Neuron (in vitro differentiated cells): ENCODE data around the gene SUPT7L.

Experiments used
- H2AFZ ChIP-seq: one replicate; pipeline ENCODE4 v1.6.1; 2013; ENCODE audit warnings: low read depth, mild to moderate bottlenecking, inconsistent platforms, low read length, moderate library complexity
- H3K27me3 ChIP-seq: one replicate; pipeline ENCODE4 v1.6.1; 2013; ENCODE audit warnings: low read length; ENCODE audit not compliant: insufficient read depth
- H3K36me3 ChIP-seq: one replicate; pipeline ENCODE4 v1.6.1; 2013; ENCODE audit warnings: low read length; ENCODE audit not compliant: insufficient read depth
- H3K4me1 ChIP-seq: one replicate; pipeline ENCODE4 v1.6.1; 2013; ENCODE audit warnings: low read length; ENCODE audit not compliant: insufficient read depth
- H3K4me3 ChIP-seq: 2 replicates; pipeline ENCODE4 v1.5.1; 2013; ENCODE audit warnings: mild to moderate bottlenecking, low read length, moderate library complexity
- H3K9me3 ChIP-seq: one replicate; pipeline ENCODE4 v1.6.1; 2013; ENCODE audit warnings: low read length

Gene SUPT7L

GRCh38 chr2:27680571-27680970 lies 17.2 kb upstream of the SUPT7L start:
- no peaks in the 10 kb centered on the region for H3K9me3 ChIP-seq
- no peak overlapping the region for H2AFZ ChIP-seq
- H3K27me3 ChIP-seq, result no peaks in the 10 kb centered on the region
- H3K4me3 ChIP-seq, result no peak overlapping the region
- H3K36me3 ChIP-seq, result peaks cover 54% of the 10 kb centered on the region
- H3K4me1 ChIP-seq, result no peaks in the 10 kb centered on the region

GRCh38 chr2:27672723-27673486 lies 9.5 kb upstream of the SUPT7L start:
- Histone ChIP-seq H3K4me1 (no peaks in the 10 kb centered on the region), H2AFZ (no peak overlapping the region), H3K36me3 (peaks cover 67% of the 10 kb centered on the region), H3K27me3 (no peaks in the 10 kb centered on the region), H3K4me3 (no peak overlapping the region), H3K9me3 (no peaks in the 10 kb centered on the region)

GRCh38 chr2:27671235-27671634 lies 7.8 kb upstream of the SUPT7L start:
- H3K4me3 ChIP-seq, result no peak overlapping the region
- peaks cover 60% of the 10 kb centered on the region for H3K36me3 ChIP-seq
- H3K4me1 ChIP-seq, result no peaks in the 10 kb centered on the region
- no peak overlapping the region for H2AFZ ChIP-seq
- no peaks in the 10 kb centered on the region for H3K9me3 ChIP-seq
- H3K27me3 ChIP-seq, result no peaks in the 10 kb centered on the region

GRCh38 chr2:27667446-27667845 lies 4.0 kb upstream of the SUPT7L start:
- Histone ChIP-seq H2AFZ (no peak overlapping the region), H3K27me3 (no peaks in the 10 kb centered on the region), H3K9me3 (no peaks in the 10 kb centered on the region), H3K36me3 (peaks cover 37% of the 10 kb centered on the region), H3K4me1 (peaks cover 14% of the 10 kb centered on the region), H3K4me3 (no peak overlapping the region)

- H3K36me3 ChIP-seq, result peaks cover 43% of the 10 kb centered on the region
- peak overlapping the region; percentile 62 for H3K4me3 ChIP-seq
Observed at GRCh38 chr2:27664622-27665363, 1.4 kb upstream of the SUPT7L start.

GRCh38 chr2:27664154-27664574 lies 750 bp upstream of the SUPT7L start:
- Histone ChIP-seq H3K4me3 (peak overlapping the region; percentile 62), H2AFZ (peak overlapping the region; percentile 76), H3K4me1 (peaks cover 20% of the 10 kb centered on the region), H3K36me3 (peaks cover 46% of the 10 kb centered on the region), H3K27me3 (no peaks in the 10 kb centered on the region), H3K9me3 (no peaks in the 10 kb centered on the region)

More at GRCh38 chr2:27664622-27665363, 1.4 kb upstream of the SUPT7L start:
- peaks cover 20% of the 10 kb centered on the region for H3K4me1 ChIP-seq
- H3K9me3 ChIP-seq, result no peaks in the 10 kb centered on the region
- H2AFZ ChIP-seq, result no peak overlapping the region
- no peaks in the 10 kb centered on the region for H3K27me3 ChIP-seq

GRCh38 chr2:27661371-27661770 lies 2.0 kb downstream of the SUPT7L start:
- H3K9me3 ChIP-seq, result no peaks in the 10 kb centered on the region
- H3K4me3 ChIP-seq, result no peak overlapping the region
- no peaks in the 10 kb centered on the region for H3K27me3 ChIP-seq
- peaks cover 20% of the 10 kb centered on the region for H3K4me1 ChIP-seq
- peaks cover 50% of the 10 kb centered on the region for H3K36me3 ChIP-seq
- no peak overlapping the region for H2AFZ ChIP-seq

GRCh38 chr2:27655155-27655951 lies 8.1 kb downstream of the SUPT7L start:
- H3K36me3 ChIP-seq, result peaks cover 88% of the 10 kb centered on the region
- H3K9me3 ChIP-seq, result no peaks in the 10 kb centered on the region
- H3K27me3 ChIP-seq, result no peaks in the 10 kb centered on the region
- H3K4me1 ChIP-seq, result no peaks in the 10 kb centered on the region
- no peak overlapping the region for H2AFZ ChIP-seq
- no peak overlapping the region for H3K4me3 ChIP-seq

- Histone ChIP-seq H3K4me1 (no peaks in the 10 kb centered on the region), H3K27me3 (no peaks in the 10 kb centered on the region), H3K9me3 (no peaks in the 10 kb centered on the region), H3K36me3 (peaks cover 89% of the 10 kb centered on the region), H3K4me3 (no peak overlapping the region), H2AFZ (no peak overlapping the region)
Observed at GRCh38 chr2:27653397-27653796, 10.0 kb downstream of the SUPT7L start.

GRCh38 chr2:27652790-27653189 lies 10.6 kb downstream of the SUPT7L start:
- H3K36me3 ChIP-seq, result peaks cover 94% of the 10 kb centered on the region
- no peaks in the 10 kb centered on the region for H3K27me3 ChIP-seq
- H3K4me1 ChIP-seq, result no peaks in the 10 kb centered on the region

GRCh38 chr2:27652341-27652740 lies 11.1 kb downstream of the SUPT7L start:
- peaks cover 94% of the 10 kb centered on the region for H3K36me3 ChIP-seq
- no peak overlapping the region for H3K4me3 ChIP-seq
- no peaks in the 10 kb centered on the region for H3K9me3 ChIP-seq
- no peaks in the 10 kb centered on the region for H3K4me1 ChIP-seq
- no peaks in the 10 kb centered on the region for H3K27me3 ChIP-seq
- no peak overlapping the region for H2AFZ ChIP-seq

More at GRCh38 chr2:27652790-27653189, 10.6 kb downstream of the SUPT7L start:
- H3K4me3 ChIP-seq, result no peak overlapping the region
- no peaks in the 10 kb centered on the region for H3K9me3 ChIP-seq
- H2AFZ ChIP-seq, result no peak overlapping the region

- no peaks in the 10 kb centered on the region for H3K4me1 ChIP-seq
- no peaks in the 10 kb centered on the region for H3K9me3 ChIP-seq
- H3K4me3 ChIP-seq, result no peak overlapping the region
- no peak overlapping the region for H2AFZ ChIP-seq
- H3K27me3 ChIP-seq, result no peaks in the 10 kb centered on the region
- peaks cover 91% of the 10 kb centered on the region for H3K36me3 ChIP-seq
Observed at GRCh38 chr2:27651056-27651455, 12.4 kb downstream of the SUPT7L start.

- peaks cover 80% of the 10 kb centered on the region for H3K36me3 ChIP-seq
Observed at GRCh38 chr2:27647737-27648136, 15.7 kb downstream of the SUPT7L start.

More at GRCh38 chr2:27647737-27648136, 15.7 kb downstream of the SUPT7L start:
- Histone ChIP-seq H3K4me1 (no peaks in the 10 kb centered on the region), H3K9me3 (no peaks in the 10 kb centered on the region), H3K4me3 (no peak overlapping the region), H2AFZ (no peak overlapping the region), H3K27me3 (no peaks in the 10 kb centered on the region)
